Activated CD8-positive, alpha-beta memory T cell treated with anti-CD3 and anti-CD28 coated beads for 1 hour (primary cell): ENCODE data around the gene ADARB2.
"Not testable (repeated sequence)": the region's sequence is repeated elsewhere in the genome, so short reads cannot be mapped to it uniquely, and the experiment has no call there.

ENCODE experiments used
- DNase-seq, 2 donors: peaks; one replicate each; pipeline ENCODE4 v3.0.0-alpha.2; 2020; ENCODE audit warnings: low read depth in 1 of 2; ENCODE audit errors: extremely low read depth in 1 of 2

The ADARB2 gene

DNA sequence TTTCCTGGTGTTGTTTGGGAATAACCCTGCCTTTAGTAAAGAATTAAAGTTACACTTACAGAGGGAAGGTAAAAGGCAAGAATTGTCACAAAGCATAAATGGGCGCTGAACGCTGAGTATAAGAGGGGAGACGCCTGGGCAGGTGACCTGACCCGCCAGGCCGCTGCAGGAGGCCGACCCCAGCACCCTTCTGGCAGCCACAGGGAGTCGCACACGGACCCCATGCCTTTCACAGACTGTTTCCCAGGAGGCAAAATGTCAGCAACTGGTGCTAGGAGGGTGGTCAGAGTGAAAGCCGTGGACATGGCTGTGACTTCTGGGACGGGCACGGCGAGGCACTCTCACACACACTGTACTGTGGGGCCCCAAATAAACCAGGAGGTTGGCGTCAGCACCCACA is 392.9 kb downstream of the ADARB2 start:
- no peak for DNase-seq

DNA sequence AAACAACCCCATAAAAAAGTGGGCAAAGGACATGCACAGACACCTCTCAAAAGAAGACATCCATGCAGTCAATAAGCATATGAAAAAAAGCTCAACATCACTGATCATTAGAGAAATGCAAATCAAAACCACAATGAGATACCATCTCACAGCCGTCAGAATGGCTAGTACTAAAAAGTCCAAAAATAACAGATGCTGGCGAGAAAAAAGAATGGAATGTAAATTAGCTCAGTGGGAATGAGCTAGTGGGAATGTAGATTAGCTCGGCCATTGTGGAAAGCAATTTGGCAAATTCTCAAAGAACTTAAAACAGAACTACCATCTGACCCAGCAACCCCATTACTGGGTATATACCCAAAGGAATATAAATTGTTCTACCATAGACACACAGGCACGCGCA is 394.1 kb downstream of the ADARB2 start:
- no peak for DNase-seq

DNA sequence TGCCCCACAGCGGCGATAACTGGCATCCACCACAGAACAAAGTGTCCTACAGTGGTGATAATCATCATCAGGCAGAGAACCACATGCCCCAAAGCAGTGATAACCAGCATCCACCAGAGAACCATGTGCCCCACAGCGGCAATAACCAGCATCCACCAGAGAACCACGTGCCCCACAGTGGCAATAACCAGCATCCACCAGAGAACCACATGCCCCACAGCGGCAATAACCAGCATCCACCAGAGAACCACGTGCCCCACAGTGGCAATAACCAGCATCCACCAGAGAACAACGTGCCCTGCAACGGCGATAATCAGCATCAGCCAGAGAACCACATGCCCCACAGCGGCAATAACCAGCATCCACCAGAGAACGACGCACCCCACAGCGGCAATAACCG is 396.3 kb downstream of the ADARB2 start:
- DNase-seq = not testable (repeated sequence)

DNA sequence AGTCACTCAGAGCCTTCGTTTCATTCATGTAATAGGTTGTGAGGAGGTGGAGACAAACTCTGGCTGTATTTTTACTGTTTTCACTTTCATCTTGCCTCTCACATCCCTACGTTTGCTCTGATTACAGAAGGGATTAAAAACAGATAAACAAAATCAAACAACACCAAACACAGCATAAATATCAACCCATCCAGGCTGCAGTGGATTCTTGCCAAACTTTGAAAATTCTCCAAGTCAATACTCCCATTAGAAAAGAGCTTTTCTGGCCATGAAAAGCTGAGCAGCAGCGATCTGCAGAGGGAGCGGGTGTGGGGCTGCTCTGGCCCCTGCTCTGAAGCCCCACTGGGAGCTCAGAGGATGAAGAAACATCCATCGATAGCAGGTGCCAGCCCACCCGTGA is 397.9 kb downstream of the ADARB2 start:
- DNase-seq = no peak

DNA sequence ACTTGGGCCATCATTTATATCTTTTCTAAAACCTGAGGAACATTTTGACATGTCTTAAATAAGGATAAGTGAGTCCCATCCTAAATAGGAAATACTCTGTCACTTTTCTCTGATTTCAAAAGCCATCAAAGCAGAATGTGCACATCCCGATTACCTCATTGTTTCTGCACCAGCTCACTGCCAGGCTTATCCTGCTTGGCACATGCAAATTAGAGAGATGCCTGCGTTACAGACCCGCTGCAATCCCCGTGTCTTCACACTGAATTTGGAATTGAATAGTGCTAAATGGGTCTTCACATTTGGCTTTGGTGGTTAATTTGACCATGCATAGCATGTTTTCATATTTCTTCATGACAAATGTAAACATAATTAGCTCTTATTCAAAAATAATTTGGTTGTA is 401.7 kb downstream of the ADARB2 start:
- no peak for DNase-seq

DNA sequence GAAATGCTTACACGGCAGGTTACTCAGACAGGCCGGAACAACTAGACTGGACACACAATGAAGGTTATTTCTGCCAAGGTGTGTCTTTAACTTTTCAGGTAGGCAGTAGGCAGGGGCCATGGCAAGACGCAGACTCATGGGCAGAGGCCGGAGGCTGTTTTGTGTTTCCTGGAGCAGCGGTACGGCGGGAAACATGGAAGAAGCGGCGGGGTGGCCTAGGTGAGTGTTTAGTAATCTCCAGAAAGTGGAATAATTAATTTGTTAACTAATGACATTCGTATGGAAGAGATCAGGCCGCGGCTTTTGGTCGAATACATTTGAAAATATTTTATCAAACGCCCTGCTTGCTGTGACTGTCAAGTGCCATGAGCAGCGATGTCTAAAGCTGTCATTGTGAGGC is 403.3 kb downstream of the ADARB2 start:
- no peak for DNase-seq

DNA sequence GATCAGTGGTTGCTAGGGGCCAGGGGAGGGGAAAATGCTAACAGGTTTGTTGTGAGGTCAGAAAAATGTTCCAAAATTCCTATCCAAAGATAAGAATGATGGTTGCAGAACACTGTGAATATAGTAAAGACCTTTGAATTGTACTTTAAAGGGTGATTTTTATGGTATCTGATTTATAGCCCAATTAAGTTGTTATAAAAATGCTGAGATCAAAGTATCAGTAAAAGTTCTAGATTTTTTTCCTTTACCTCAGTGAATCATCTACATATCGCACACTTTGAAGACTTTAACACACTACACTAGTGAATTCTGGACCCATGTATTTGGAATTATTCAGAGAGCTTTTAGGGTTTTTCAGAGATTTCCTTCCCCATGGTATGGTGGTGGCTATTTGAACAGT is 405.8 kb downstream of the ADARB2 start:
- no peak for DNase-seq

DNA sequence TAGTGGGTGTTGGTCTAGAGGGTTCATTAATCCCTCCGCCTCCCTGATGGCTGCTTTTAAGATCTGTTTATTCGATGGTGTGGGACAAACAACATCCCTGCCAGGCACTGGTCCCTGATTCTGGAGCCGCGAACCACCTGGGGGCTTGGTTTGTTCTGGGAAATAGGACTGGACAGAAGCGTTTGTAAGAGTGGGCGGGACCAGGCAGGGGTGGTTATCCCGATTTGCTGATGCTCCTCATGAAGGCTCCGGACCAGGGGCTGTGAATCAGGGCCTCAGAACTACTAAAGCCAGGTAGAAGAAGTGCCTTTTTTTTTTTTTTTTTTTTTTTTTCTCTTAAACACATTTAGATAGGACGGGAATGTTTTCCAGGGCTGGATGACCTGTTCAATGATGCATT is 407.7 kb downstream of the ADARB2 start:
- DNase-seq = no peak

DNA sequence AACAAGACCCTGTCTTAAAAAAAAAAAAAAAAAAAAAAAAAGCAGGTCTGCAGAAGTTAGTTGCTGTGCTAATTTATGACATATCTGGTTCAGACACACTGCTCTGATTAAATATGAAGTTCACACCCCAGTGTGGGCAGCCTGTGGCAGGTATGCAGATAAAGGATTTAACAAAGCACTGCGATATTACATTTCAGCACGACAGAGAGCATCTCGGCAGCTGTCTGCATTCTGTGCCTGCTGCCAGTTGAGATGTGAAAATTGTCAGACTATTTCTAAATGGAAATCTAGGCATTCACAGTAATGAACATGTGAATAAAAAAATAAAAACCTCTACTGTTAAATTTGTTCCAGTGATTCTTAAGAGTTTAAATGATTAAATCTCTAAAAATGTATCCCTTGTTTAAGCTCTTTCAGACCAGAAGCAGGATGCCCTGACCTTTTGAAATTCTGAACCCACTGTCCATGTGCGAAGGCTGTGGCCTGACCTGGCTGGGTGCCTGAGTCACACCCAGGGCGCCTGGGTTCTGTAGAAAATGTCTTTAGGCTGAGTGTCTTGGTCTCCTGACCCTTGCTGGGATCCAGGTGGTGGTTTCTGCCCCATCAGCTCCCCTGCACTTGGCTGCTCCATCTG is 408.2 kb downstream of the ADARB2 start:
- DNase-seq = no peak

DNA sequence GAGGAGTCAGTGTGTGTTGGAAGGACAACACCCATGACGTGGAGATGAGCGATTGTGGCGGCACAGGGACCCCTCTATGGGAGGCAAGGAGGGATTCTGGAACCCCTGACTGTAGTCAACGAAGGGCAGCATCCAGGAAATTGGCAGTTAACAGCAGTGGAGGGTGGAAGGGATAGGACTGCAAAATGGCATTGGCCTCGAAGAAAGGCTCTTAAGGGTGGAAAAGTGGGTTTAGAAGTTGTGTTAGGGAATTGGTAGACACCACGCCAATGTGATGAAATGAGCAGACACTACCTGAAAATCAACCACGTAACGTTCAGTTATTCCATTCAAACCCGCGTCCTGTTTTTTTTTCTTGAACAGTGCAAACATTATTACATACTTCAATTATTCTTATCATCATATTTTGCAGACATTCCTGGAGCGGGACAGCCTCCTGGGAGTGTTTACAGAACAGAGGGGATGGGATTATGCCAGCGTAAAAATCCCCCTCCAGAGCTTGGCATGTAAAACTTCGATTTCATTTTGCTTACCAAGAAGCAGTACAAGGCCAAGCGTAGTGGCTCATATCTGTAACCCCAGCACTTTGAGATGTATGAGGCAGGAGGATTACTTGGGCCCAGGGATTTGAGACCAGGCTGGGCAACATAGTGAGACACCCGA is 409.0 kb downstream of the ADARB2 start:
- no peak for DNase-seq

DNA sequence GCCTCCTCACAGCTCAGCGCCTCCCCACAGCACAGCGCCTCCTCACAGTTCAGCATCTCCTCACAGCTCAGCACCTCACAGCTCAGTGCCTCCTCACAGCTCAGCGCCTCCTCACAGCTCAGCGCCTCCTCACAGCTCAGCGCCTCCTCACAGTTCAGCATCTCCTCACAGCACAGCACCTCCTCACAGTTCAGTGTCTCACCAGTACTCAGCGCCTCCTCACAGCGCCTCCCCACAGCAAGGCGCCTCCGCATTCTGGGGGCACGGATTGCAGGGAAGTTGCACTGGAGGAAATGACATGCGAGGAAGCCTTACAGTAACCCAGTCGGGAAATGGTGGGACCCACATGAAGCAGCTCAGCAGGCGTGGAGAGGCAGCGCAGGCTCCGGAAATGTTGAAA is 409.6 kb downstream of the ADARB2 start:
- DNase-seq = no peak

DNA sequence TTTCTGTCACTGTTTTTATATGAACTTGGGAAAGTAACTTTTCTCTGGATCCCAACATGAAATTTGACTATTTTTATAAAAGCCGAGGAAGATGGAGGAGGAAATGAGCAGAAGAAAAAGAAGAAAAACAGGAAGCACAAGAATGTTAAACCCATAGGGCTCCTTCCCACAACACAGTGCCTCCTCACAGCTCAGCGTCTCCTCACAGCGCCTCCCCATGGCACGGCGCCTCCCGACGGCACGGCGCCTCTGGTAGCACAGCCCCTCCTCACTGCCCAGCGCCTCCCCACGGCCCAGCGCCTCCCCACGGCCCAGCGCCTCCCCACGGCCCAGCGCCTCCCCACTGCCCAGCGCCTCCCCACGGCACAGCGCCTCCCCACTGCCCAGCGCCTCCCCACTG is 410.8 kb downstream of the ADARB2 start:
- not testable (repeated sequence) for DNase-seq

DNA sequence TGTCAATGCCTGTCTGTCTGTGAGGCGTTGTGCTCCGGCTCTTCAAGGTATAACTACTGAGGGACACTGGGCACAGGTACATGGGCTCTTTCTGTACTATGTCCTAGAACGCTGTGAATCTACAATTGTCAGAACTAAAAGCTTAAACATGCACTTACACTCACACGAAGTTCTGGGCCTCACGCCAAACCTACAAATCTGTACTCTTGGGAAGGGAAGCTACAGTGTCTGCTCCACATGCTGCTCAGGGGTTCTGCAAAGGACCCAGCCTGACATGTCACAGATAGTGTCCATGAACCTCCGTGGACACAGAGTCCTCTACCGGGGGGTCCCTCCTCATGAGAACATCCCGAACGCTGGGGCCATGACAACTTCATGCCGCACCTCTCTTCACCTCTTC is 412.4 kb downstream of the ADARB2 start:
- no peak for DNase-seq

DNA sequence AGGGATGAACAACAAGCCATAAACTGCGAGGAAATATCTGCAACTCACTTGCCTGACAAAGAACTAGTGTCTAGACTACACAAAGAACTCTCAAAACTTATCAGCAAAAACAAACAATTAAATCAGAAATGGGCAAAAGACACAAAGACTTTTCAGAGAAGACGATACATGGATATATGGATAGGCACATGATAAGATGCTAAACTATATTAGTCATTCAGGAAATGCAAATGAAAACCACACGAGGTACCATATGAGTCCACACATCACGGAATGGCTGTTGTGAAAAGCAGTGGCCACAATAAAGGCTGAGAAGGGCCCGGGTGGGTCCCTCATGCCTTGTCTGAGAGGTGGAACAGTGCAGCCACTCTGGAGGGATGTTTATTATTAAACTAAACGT is 413.4 kb downstream of the ADARB2 start:
- no peak for DNase-seq

DNA sequence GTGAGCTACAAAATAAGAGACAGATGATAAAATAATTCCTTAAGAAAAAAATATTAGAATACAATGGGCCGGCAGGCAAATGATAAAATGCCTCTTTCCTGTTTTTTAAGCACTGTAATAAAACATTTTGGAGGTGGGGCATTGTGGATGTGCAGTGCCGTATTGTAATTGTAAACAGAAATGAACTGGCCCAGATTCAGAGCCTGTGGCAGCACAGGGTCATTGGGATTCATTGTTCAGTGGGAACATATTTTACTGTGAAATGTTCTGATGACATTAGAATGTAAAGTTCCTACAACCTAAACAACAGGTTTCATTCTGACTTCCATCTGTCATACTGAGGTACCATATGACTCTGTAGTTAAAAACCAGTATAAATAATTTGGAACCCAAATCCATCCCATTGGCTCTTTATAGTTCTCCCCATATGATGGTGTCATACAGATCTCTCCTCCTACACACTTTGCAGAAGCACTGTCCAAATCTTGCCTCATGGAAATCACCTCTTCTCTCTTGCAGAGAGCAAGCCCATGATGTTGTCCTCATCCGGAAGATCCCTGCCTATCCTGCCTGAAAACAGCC is 416.5 kb downstream of the ADARB2 start:
- no peak for DNase-seq

DNA sequence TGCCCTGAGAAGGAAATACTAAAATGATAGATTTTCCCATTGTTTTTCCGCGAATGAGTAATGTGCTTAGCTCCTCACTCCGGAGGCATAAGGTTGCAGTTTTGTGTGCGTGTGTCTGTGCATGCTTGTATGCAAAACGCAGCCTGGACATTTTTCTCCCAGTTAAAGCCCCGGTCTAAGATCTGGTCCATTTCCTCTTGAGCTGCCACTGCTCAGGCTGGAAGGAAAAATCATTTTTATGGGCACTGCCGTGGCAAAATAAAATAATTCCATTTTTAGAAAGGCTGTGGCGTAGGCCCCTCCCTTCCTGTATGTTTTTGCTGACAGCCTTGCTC is 420.5 kb downstream of the ADARB2 start:
- no peak for DNase-seq

DNA sequence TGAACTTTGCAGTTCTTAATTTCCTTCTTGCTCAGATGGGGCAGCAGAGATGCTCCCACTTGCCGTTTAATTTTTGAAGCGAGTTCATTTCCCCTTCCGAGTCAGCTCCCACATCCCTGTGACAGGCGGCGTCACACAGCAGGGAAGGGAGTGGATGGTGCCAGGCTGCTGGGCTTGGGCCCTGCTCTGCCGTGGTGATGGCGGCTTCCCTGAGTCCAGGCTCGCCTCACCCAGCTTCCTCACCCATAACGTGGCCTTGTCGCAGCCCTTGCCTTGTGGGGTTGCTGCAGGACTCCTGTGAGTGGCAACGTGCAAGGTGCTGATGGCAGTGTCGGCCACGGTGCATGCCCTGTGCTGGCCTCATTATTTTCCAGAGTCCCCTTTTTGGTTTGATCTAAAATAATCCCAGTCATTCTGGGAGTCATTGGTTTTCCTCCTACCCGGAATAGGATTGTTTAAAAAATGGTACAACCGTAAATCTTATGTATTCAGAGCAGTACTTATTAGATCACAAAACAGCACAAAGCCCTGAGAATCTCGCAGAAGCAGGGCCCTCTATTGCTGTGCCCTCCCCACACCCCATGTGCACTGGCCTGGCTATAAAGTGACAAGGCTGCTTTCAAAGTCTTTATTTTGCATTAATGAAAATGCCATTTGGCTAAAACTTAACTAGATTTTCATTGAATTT is 421.1 kb downstream of the ADARB2 start:
- no peak for DNase-seq

DNA sequence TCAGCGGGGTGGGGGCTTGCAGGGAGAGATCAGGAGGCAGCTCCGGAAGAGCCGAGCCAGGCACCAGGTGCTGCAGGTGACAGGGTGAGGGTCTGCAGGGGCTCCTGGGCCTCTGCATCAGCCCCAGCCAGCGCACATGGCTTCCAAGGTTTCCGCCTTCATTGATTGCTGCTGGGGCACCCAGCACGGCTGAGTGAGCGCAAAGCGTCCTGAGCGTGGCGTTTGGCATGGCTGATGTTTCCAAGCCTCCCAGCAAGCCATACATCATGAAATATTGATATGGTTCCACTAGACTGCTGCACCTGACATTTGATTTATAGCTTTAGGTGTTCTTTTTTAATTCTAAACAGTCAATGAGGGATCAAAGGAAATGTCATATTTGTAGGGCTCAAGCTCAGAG is 422.1 kb downstream of the ADARB2 start:
- no peak for DNase-seq

DNA sequence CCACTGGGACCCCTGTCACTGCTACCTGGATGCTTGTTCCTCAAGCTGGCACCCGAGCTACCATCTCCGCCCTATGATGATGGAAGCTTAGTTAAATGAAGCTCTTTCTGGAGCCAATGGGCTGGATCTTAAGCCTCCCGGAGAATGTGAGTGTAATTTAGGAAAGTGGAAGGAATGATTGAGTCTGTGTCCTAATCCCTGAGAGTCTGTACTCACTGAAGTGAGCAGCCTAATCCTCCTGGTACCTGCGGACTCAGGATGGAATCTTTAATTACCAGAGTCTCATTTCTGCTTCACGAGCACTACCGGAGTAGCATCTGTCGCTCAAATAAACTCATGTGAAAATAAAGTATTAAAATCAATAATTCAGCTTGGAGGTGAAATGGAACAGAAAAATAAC is 425.6 kb downstream of the ADARB2 start:
- DNase-seq = no peak

DNA sequence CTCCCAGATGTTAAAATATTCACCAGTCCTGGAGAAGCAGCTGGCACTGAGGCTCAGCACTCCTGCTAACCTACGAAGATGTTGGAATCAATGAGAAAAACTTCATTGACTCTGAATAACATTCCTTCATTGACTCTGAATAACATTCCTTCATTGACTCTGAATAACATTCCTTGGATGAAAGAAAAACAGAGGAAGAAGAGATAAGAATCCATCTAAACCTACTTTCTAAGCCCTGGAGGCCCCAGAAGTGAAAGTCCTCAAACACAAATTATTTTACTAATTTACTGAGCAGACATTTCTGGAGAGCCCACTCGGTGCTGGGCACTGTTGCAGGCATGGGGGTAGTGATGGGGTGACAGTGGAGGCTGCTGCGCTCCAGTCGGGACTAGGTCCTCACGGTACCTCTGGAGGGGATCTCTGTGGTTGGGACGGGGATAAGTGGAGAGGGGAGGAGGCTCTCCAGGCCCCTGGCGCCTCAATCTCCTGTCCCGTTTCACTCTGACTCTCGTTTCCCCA is 427.0 kb downstream of the ADARB2 start:
- DNase-seq = no peak

DNA sequence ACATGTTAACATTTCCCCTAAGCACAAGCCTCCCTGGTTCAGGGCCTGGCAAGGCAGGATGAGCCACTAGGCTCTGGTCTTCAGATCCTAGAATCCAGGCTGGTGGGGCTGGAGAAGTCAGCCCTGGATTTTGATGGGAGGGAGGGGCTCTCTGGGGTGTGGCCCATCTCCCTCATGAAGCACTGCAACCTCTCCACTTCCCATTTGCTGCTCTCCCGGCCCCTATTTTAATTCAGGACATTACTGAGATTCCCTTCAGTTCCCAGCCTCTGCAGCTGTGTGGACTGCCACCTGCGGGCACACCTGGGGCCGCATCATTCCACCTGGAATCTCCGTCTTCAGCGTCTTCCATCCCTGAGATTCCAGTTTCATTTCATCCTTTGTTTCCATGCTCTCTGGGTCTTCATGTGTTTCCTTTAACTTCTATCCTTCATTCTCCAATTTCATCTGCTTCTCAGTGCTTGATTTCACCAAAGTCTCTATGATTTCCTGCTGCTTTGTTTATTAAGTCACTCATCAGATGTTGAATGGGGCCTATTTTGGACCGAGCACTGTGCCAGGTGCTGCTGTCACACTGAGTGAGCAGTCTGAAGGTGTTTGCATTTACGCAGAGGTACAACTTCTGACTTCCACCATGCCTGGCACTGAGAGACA is 427.6 kb downstream of the ADARB2 start:
- no peak for DNase-seq
